Measurements from ENCODE around the gene RHOT2. TPM values are rescaled to one million over a fixed set of nuclear protein-coding genes. Genes with fewer than 3 reads are reported as not detected.

Gene RHOT2
- total RNA-seq, 4 donors from 2014 or later, result 36.1 to 86.7 (median 58.7) TPM

DNA sequence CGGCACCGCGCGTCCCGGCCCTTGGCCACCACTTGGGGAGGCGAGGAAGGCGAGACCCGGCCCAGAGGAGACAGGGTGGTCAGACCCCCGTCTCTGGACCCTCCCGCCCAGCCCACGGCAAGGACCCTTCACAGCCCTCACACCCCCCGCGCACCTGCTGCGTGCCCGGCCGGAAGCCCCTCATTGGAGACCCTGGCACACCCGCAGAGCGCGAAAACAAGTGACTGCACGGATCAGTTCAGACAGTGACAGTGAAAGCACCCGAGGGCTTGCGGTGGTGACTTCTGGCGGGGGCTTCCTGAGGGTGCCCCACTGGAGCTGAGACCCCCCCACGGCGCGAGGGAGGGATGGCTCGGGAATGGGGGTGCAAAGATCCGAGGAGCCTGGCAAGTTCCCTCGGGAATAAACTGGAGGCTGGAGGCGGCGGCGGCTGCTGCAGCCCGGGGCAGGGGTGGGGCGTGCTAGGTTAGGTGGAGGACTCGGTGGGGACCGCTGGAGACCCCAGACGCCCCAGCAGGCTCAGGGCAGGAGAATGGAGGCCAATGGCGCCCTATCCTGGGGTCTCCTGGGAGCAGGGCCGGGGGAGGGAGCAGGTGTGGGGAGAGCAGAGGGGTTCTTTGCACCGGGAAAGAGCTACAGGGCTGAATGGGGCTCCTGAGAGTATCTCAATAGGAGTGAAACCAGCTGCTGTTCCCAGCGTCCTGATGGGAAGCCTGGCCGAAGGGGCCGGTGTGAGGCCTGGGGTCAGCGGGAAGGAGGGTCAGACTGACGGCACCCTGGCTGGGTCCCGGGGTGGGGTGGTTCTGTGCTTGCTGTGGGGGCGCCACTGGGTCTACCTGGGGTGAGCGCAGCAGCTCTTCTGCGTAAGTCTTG is 38.5 kb downstream of the RHOT2 start:
- WGBS, 2 donors, result 3 to 6% methylated on average over 31 to 39 of the region's 49 CpGs
- DNase-seq (ENCODE audit: low spot score in 2 of 2), result no peak
- no peak for TF ChIP-seq POLR2A (IDR thresholded peaks at IDR 0.05)
- TF ChIP-seq, protein P1, sequence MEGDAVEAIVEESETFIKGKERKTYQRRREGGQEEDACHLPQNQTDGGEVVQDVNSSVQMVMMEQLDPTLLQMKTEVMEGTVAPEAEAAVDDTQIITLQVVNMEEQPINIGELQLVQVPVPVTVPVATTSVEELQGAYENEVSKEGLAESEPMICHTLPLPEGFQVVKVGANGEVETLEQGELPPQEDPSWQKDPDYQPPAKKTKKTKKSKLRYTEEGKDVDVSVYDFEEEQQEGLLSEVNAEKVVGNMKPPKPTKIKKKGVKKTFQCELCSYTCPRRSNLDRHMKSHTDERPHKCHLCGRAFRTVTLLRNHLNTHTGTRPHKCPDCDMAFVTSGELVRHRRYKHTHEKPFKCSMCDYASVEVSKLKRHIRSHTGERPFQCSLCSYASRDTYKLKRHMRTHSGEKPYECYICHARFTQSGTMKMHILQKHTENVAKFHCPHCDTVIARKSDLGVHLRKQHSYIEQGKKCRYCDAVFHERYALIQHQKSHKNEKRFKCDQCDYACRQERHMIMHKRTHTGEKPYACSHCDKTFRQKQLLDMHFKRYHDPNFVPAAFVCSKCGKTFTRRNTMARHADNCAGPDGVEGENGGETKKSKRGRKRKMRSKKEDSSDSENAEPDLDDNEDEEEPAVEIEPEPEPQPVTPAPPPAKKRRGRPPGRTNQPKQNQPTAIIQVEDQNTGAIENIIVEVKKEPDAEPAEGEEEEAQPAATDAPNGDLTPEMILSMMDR (IDR thresholded peaks at IDR 0.05), result no peak
- H3K4me3 ChIP-seq (ENCODE audit: low read depth, poor library complexity, severe bottlenecking), result no peak overlapping the region
- intact Hi-C loops (cut with DNase I; ENCODE audit: low total_unique reads), result no loop called here

DNA sequence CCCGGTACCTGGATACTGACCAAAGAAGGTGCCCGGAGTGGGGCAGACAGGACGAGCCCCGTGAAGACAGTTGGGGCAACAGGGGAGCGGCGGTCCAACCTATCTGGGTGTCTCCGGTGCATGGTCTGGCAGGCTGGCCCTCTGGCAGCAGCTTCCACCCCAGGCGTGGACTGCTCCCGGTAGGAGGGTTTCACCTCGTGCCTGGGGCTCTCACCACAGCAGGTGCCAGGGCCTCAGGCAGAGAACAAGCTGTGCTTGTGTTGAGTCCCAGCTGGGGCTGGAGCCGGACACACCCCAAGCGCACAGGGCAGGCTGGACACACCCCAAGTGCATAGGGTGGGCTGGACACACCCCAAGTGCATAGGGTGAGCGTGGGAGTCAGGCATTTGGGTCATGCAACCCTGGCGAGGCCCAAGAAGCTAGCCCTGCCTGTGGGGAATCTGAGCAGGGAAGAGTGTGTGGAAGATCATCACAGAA is 39.2 kb downstream of the RHOT2 start:
- intact Hi-C loops (cut with DNase I; ENCODE audit: low total_unique reads), result no loop called here
- TF ChIP-seq, protein P1 (IDR thresholded peaks at IDR 0.05), result no peak
- TF ChIP-seq POLR2A (IDR thresholded peaks at IDR 0.05), result no peak
- 11 to 28% methylated on average over 12 to 14 of the region's 14 CpGs for WGBS, 2 donors
- H3K4me3 ChIP-seq (ENCODE audit: low read depth, poor library complexity, severe bottlenecking), result no peak overlapping the region
- DNase-seq (ENCODE audit: low spot score in 2 of 2), result no peak

DNA sequence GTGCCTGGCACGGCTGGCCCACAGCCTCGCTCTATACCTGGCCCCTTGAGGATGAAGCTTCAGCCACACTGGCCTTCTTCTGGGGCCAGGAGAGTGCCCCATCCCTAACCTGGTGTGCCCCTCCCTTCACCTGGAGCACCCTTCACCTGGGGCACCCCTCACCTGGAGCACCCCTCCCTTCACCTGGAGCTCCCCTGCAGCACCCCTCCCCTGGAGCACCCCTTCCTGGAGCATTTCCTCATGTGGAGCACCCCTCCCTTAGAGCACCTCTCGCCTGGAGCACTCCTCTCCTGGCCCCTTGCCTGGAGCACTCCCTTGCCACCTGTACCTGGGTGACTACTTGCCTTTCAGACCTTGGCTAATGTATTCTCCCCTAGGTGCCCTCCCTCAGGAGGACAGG is 40.1 kb downstream of the RHOT2 start:
- no peak overlapping the region for H3K4me3 ChIP-seq (ENCODE audit: low read depth, poor library complexity, severe bottlenecking)
- WGBS, 2 donors, result 30 to 46% methylated on average over 3 of the region's 3 CpGs
- TF ChIP-seq, protein P1 (IDR thresholded peaks at IDR 0.05), result no peak
- no peak for TF ChIP-seq POLR2A (IDR thresholded peaks at IDR 0.05)
- intact Hi-C loops (cut with DNase I; ENCODE audit: low total_unique reads), result no loop called here
- DNase-seq (ENCODE audit: low spot score in 2 of 2), result no peak

DNA sequence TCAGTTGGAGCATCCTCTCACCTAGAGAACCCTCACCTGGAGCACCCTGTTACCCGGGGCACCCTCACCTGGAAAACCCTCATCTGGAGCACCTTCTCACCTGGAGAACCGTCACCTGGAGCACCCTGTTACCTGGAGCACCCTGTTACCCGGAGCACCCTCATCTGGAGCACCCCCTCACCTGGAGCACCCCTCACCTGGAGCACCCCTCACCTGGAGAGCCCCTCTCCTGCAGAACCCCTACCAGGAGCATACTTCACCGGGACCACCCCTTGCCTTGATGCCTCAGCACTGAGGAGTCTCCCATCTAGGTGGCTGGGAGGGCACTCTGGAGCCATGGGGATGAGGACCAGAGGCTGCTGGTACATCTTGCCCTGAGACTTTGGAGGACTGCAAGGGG is 41.0 kb downstream of the RHOT2 start:
- no peak overlapping the region for H3K4me3 ChIP-seq (ENCODE audit: low read depth, poor library complexity, severe bottlenecking)
- intact Hi-C loops (cut with DNase I; ENCODE audit: low total_unique reads), result no loop called here
- 79 to 83% methylated on average over 3 of the region's 4 CpGs for WGBS, 2 donors
- no peak for DNase-seq (ENCODE audit: low spot score in 2 of 2)
- no peak for TF ChIP-seq POLR2A (IDR thresholded peaks at IDR 0.05)
- TF ChIP-seq, protein P1 (IDR thresholded peaks at IDR 0.05), result no peak

DNA sequence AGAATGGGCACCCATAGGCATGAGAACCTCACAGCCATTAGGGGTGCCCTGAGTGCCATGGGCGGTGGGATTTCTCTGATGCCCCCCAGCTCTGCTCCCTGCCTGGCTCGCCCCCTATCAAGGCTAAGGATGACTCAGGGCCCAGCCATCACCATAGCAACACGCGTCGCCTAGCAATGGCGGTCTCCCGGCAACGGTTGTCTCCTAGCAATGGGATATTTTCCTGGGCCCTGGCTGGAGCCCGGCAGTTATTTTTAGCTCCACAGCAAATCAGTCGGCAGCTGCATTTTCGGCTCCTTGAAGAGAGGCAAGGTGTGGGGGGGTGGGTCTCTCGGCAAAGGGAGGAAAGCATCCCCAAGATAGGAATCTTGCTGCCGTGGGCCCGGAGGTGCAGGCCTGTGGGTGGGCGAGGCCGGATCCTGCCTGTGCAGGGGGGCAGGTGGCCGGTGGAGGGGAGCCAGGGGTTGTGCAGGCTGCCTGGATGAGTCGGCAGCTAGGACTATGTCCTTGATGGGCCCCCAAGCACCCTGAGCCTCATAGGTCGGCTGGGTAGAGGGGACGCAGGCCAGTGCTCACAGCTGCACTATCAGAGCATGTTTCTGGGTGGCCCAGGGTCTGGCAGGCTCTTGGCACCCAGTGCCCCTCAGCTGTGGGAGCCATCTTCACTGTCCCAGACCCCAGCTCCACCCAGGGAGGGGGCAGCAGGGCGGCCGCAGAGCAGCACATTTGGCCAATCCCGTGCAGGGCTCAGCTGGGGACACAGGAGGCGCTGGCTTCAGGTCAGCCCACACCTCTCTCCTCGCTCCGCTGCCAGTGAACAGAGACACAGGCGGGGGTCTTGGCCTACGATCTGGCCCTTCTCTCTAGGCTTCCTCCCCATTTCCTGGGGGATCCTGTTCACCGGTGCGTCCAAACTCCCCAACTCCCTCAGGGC is 41.9 kb downstream of the RHOT2 start:
- 20 to 25% methylated on average over 28 to 29 of the region's 30 CpGs for WGBS, 2 donors
- intact Hi-C loops (cut with DNase I; ENCODE audit: low total_unique reads), result loop anchor here (5.0 to 10.0 kb wide), 2 partner anchors 72 to 385 kb away; partner anchors contain the start of gene C1QTNF8
- no peak for DNase-seq (ENCODE audit: low spot score in 2 of 2)
- no peak overlapping the region for H3K4me3 ChIP-seq (ENCODE audit: low read depth, poor library complexity, severe bottlenecking)
- TF ChIP-seq POLR2A (IDR thresholded peaks at IDR 0.05), result no peak
- TF ChIP-seq, protein P1 (IDR thresholded peaks at IDR 0.05), result no peak

Data from lower leg skin (tissue), 4 donors.